HG02981 (cell line): ENCODE data around the gene ZNF407.
A peak's percentile ranks its signal among the peaks of the same experiment; 100 is the strongest.
"Not testable (repeated sequence)": the region's sequence is repeated elsewhere in the genome, so short reads cannot be mapped to it uniquely, and the experiment has no call there.

Experiments used
- ATAC-seq: cut with Tn5 transposase; IDR thresholded peaks from one replicate; pipeline ENCODE4 v1.9.1; 2021; ENCODE audit warnings: mild to moderate bottlenecking, moderate library complexity; ENCODE audit not compliant: unreplicated experiment

The ZNF407 gene

DNA sequence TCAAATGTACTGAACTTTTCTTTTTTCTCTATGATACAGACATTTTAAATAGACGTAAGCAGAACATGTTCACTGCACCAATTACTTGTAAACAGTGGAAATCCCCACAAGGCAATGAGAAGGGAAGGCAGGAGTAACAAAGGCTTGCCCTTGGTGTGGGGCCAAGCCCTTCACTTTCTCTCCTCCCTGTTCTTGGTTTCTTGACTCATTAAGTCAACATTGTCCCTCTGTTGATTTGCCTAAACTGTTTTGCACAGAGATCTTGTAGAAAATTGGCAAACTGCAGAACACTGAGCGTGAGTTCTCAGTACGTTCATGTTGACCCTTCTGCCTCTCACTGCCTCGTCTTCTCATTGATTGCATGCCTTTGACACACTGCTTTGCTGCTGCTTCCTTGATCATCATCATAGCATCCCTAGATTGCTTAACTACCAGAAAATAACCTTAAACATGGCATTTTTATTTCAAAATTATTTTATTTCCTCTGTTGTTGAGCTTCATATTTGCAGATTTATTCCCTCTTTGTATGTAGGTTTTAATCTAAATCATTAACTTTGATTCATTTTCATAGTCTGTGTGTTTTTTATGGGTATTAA is 353.6 kb downstream of the ZNF407 start:
- ATAC-seq: no peak

DNA sequence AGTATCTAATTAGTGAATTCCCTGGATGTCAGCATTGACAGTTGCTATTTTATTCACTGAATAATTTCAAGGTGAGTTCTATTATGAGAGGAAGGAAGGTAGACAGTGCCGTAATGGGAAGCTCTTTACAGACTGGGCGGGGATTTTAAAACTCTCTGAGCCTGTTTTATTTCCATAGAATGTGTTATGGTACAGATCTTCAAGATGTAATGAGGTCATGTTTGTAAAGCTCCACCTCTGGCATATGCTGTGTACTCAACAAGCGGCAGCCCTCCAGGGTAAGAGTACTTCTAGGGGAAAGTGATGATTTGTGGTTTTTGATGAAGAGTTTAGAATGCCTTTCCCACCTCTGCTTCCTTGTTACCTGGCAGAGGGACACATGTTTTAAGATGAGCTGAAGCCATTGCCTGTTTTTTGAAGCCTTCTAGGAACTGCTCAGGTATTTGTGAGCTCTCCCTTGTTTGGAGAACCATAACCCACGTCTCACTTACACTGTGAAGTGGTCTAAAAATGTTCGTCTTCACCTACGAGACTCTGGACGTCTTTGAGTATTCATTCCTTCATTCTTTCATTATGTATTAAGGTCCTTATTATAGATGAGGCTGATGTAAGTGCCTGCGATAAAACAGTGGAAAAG is 360.0 kb downstream of the ZNF407 start:
- no peak for ATAC-seq

DNA sequence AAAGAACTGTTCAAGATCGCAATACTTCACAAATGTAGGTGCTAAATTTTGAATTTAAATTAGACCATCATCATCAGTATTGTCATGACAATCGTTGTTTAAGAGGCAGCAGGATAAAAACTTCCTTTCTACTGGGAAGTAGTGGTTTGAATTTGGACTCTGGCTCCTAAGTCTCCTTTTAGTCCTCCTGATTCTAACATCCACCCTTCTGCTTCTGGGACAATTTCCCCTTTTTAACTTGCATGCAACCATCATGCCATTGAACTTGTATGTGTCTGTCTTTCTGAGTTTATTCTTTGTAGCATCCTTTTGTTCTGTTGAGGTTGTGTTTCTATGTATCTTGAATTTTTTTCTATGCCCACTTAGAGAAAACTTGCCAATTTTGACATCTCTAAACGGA is 361.5 kb downstream of the ZNF407 start:
- ATAC-seq: no peak

DNA sequence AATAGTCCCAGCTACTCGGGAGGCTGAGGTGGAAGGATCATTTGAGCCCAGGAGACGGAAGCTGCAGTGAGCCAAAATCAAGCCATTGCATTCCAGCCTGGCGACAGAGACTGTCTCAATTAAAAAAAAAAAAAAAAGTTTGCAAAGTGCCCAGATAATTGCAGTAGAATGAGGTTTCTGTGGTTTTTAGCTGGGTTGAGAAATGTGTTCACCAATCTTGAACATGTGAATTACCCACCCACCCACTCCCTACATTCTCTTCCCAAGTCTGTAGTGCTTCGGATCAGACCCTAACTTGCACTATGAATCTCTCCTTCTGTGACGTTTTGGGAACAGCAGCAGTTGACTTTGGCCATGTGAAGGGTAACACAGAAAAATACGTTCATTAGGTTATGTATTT is 363.9 kb downstream of the ZNF407 start:
- ATAC-seq: no peak

DNA sequence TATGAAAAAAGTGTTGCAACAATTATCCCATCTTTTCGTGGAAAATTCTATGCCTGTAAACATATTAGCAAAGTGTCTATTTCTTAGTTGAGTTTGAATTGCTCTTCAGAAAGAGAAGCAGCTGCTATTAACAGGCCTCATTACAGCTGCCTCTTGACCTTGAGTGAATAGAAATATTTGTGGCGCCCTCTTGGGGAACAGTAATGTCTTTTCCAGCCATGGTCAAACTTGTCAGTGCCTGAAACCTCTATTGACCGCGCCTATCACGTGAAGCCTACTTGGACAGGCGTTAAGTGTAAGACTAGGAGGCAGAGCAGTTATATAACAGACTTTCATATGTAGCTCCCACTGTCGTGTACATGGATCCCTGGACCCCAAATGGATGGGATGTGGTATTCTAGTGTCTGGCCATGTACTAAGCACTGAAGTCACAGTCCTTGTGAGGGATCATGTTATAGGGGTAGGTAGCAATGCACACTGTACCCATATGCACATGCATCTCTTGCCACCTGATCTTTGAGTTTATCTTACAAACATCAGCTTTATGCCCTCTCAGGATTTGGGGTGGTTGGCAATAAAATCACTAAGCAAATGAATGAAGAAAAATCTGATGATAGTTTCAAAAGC is 366.3 kb downstream of the ZNF407 start:
- ATAC-seq: peak; percentile 93

DNA sequence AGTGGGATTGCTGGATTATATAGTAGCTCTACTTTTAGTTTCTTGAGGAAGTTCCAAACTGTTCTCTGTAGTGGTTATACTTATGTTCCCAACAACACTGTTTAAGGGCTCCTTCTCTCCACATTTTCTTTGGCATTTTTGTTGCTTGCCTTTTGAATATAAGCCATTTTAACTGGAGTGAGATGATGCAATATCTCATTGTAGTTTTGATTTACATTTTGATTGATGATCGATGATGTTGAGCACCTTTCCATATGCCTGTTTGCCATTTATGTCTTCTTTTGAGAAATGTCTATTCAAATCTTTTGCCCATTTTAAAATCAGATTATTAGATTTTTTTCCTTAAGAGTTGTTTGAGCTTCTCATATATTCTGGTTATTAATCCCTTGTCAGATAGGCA is 368.0 kb downstream of the ZNF407 start:
- ATAC-seq: no peak

DNA sequence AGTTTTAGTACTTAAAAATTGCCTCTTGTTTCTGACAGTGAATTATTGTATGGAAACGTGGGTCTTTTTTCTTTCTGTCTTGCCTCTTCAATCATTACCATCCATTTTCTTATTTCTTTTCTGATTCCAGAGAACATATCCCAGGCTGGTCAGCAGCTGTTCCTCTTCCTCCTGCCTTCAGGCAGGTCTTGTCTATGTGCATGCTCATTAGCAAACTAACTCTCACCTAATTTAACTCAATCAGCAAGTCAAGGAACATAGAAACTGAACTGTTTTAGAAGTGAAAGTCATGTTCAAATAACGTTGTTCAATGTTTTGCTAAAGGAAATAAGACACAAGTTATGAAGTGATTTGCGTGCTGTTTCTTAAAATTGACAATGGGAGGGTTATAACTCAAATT is 369.8 kb downstream of the ZNF407 start:
- no peak for ATAC-seq

DNA sequence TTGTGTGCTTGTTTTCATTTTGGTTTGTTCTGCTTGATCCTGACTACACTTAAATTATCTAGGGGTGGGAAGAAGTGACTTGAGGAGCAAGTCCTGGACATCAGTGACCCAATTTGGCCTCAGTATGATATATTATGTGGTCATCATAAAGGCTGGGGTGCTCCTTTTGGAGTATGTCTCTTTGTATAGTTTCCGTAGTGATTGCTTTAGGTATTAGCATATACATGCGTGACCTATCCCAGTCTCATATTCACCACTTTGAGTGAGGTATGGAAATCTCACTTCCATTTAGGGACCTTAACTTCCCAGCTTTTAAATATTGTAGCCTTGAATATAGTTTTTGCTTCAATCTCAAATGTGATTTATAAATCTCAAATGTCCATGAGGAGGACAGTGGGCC is 370.3 kb downstream of the ZNF407 start:
- no peak for ATAC-seq

DNA sequence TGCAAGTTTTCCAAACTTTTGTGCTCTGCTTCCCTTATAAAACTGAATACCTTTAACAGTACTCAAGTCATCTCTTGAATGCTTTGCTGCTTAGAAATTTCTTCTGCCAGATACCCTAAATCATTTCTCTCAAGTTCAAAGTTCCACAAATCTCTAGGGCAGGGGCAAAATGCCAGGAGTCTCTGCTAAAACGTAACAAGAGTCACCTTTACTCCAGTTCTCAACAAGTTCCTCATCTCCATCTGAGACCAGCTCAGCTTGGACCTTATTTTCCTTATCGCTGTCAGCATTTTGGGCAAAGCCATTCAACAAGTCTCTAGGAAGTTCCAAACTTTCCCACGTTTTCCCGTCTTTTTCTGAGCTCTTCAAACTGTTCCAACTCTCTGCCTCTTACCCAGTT is 373.7 kb downstream of the ZNF407 start:
- ATAC-seq: not testable (repeated sequence)

DNA sequence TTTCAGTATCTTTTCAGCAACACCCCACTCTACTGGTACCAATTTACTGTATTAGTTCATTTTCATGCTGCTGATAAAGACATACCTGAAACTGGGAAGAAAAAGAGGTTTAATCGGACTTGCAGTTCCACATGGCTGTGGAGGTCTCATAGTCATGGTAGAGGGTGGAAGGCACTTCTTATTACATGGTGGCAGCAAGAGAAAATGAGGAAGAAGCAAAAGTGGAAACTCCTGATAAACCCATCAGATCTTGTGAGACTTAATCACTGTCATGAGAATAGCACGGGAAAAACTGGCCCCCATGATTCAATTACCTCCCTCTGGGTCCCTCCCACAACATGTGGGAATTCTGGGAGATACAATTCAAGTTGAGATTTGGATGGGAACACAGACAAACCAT is 374.1 kb downstream of the ZNF407 start:
- ATAC-seq: not testable (repeated sequence)

DNA sequence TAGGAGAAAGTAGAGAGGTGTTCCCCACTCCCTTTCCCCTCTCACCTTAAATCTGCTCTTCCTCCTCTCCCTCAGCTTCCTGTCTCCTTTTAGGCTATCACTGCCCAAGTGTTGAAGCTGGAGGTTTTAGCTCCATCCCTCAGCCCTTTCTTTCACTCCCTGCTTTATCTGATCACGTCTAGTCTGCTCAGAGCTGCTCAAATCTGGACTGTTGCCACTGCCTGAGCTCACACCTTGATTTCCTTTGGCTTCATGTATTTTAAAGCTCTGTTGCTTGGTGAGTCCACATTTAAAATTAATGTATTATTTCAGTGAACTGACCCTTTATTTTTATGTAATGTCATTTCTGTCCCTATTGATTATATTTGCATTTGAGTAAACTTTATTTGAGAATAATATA is 374.7 kb downstream of the ZNF407 start:
- ATAC-seq: no peak

DNA sequence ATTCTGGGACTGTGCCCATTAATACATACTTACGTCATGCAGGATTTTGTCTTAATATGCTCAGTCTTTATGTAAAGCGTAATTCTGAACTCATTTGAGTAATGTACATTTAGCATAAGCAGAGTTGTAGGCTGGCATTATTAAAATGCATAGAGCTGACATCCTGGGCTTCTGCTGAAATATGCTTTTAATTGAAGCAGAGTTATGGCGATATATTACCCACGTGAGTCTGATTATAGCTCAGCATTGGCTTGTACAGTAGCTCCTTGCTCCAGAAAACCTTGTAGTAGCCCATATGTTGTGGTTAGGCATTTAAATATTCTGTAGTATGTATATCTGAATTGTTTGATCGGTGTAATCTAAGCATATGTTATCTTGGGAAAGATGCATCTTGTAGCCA is 377.3 kb downstream of the ZNF407 start:
- ATAC-seq: no peak

DNA sequence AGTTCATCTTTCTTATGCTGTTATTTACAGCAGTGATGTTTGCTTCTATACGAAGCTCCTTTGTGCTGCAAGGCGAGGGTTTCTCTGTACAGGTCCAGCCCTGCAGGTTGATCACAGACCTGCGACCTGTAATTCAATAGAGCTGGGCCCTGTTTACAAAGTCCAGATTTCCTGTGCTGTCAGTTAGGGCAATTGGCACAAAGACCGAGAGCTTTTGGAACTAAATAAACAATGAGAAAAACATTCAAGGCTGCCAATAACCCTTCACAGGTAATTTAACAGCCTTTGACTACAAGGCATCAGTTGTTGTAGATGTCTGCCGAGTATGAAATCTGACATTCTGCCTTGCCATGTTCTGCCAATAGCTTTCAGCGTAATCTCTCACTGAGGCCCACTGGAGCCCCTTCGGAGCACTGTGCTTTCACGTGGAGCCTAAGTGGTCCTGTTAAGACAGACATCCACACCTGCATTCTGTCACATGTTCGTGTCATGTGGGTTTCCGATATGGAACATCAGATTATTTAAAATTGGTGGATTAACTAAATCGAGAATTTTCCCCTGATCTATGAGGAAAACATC is 378.8 kb downstream of the ZNF407 start:
- no peak for ATAC-seq

DNA sequence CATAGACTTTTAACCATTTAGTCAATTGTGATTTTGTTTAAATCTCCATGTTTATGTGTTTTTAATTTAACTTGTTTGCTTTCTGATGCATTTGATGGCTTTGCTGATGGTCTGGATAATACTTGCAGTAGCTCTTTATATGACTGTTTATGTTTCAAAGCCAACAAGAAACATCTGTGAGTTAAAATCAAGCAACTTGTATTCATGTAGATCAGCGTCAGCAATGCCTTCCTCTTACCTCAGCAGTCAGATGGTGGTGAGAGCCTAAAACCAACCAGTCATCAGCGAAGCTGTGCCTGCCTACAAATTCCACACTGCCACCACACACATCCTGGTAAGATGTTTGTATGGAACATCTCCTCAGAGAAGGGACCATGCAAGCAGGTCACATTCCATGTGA is 379.4 kb downstream of the ZNF407 start:
- ATAC-seq: no peak

DNA sequence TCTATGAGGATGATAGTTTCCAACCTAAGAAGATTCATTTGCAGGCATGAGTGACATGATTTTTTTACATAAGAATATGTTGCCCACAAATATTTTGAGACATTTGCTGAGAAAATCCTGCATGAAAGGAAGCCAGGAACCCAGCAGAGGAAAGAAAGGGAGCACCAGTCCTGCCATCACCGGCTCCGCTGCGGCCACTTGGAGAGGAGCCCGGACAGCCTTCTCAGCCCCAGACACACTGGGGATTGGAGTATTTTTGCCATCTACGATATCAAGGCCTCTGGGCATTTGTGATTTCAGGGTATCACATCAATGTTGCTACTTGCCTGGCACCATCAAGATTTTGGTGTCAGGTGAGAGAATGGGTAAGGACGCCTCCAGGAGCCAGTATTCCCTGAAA is 383.0 kb downstream of the ZNF407 start:
- no peak for ATAC-seq

DNA sequence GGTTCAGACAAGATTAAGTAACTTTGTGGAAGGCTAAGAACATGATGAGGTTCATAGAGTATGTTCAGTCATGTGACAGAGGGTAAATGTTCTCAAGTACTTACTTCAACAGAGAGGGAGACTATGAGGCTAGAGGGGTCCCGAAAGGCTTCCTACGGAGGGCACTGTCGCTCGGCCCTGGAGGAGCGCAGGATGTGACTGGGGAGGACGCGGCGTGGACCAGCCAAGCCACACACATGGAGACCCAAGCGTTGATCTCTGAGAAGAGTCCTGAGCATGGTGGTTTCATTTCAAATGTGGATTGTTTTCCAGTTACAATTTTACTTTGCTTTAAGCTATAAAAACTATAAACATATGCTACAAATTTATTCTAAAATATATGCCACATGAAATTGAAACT is 383.8 kb downstream of the ZNF407 start:
- ATAC-seq: no peak

DNA sequence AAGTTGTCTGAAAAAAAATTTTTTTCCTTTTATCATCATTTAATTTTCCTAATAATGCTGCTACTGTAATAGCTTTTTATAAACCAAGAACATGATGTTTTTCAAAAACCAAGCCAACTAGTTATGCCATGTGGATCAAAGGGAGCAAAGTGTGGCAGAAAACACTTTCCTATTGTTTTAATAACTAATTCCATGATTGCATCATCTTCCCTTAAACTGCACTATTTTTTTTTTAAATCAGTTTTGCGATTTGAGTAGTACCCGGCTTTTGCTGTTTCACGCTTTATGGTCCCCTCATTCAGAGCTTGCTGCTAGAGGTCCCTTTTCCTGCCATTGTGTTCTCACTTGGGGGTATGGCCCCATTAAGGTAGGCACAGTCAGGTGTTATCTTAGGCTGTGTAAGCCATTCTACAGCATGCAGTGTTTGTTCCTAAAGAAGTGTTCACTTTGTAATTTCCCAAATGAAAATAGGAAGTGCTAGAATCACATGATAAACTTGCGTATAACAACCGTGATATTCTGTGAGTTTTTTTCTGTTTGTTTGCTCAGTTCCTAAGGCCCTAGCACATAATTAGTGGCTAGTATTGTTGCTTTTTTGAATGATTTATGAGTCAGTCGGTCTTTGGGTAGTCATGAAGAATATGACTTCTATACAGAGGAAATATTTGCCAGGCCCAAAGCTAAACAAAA is 385.4 kb downstream of the ZNF407 start:
- ATAC-seq: no peak

DNA sequence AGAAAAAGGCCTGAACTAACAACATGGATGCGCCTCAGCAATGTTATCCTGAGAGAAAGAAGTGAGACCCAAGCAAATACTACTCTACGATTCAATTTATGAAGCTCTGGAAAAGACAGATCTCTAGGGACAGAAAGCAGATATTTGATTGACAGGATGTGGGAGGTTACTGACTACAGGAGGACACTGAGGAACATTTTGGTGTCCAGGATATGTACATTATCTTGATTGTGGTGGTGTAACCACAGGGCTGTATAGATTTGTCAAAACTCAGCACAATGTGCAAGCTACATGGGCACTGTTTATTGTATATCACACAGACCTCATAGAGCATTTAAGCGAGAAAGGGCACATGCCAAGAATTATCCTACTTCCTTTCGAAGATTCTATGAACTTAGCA is 391.5 kb downstream of the ZNF407 start:
- ATAC-seq: no peak

DNA sequence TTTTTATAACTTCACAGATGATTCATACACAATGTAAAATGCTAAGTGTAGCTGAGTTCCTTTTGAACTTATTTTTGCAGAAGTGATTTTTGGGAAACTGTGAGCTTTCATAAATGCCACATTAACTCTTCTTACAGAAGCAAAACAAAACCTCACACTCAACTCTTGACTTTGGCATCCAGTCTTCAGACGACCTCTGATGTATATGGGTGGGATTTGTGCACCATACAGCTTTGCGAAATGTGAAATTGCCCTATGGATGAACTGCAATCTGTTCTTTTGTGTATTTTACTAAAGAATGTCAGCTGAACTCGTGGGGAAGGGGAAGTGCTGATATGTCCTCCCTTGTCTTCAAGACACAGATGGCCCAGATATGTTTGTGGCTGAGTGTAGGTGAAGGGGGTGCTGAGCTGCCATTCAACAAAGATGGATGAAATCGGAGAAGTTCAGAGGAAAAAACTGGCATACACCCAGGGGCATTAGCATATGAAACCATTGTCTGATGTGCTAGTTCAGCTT is 393.0 kb downstream of the ZNF407 start:
- ATAC-seq: no peak

DNA sequence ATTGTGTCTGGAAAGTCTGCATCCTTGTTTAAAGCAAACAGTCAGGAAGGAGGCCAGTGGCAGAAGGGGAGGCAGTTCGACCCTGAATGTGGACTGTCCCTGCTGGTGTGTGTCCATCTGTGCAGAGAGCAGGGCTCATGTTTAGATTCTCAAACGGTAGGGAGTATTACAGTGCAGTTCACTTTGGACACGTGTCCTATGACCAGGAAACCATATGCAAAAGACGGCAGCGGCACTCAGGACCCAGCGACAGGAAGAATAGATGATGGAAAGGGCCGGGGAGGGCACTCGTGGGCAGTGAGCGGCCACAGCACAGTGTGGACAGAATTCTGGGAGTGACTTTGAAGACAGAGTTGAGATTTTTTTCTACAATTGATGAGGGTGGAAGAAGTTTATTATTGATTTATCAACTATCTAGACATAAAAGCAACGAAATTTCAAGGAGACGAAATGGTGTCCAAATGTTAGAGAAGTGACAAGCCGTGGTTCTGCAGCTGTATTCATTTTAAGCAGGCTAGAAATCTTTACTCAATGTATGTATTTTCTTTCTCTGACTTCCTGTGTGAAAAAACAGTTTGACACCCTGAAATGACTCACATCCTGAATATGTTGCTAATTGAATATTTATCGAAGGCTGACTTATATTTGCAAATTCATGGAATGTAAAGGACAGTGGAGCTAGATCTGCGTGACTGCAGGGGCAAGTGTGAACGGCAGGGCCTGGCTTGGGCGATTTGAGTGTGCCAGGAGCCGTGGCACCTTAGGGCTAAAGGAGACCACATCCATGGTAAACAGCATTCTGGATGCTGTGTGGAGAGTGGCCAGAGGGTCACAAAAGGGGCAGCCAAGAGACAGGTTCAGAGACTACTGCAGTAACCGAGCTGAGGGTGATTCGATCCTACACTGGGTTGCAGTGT is 397.1 kb downstream of the ZNF407 start:
- peak; percentile 73 for ATAC-seq

DNA sequence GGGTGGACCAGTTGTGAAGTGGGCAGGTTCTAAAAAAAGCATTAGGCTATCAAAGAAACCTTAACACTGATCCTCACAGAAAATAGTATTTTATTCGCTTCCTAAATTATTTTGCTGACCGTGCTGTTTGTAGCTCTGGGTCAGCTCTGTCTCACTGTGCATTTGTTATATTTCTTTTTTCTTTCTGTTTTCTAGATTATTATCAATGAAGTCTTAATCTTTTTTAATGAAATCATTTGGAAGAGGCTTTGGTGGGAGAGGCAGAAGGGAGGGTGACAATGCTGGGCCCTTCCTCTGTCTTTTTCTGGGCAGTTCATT is 397.7 kb downstream of the ZNF407 start:
- no peak for ATAC-seq
